Measurements from ENCODE around the gene TOPBP1.

Gene TOPBP1

GRCh38 chr3:133641254-133641653 is 20.5 kb downstream of the TOPBP1 start:
- H3K4me3 ChIP-seq (replicated peaks; ENCODE audit: low read depth, low read length) = no peak overlapping the region
- no peaks in the 10 kb centered on the region for H3K27me3 ChIP-seq (replicated peaks; ENCODE audit: control insufficient read depth, insufficient read depth, low read length)
- TF ChIP-seq, protein P1, sequence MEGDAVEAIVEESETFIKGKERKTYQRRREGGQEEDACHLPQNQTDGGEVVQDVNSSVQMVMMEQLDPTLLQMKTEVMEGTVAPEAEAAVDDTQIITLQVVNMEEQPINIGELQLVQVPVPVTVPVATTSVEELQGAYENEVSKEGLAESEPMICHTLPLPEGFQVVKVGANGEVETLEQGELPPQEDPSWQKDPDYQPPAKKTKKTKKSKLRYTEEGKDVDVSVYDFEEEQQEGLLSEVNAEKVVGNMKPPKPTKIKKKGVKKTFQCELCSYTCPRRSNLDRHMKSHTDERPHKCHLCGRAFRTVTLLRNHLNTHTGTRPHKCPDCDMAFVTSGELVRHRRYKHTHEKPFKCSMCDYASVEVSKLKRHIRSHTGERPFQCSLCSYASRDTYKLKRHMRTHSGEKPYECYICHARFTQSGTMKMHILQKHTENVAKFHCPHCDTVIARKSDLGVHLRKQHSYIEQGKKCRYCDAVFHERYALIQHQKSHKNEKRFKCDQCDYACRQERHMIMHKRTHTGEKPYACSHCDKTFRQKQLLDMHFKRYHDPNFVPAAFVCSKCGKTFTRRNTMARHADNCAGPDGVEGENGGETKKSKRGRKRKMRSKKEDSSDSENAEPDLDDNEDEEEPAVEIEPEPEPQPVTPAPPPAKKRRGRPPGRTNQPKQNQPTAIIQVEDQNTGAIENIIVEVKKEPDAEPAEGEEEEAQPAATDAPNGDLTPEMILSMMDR (IDR thresholded peaks at IDR 0.05; ENCODE audit: insufficient read depth, low read length, poor library complexity, severe bottlenecking) = no peak
- DNase-seq (ENCODE audit: extremely low read depth, insufficient read length) = no peak
- peaks cover 6% of the 10 kb centered on the region for H3K36me3 ChIP-seq (ENCODE audit: control insufficient read depth, insufficient read depth, low read length)

GRCh38 chr3:133633439-133633838 is 28.3 kb downstream of the TOPBP1 start:
- Histone ChIP-seq H3K4me3 (replicated peaks; ENCODE audit: low read depth, low read length) (no peak overlapping the region), H3K36me3 (ENCODE audit: control insufficient read depth, insufficient read depth, low read length) (peaks cover 11% of the 10 kb centered on the region), H3K27me3 (replicated peaks; ENCODE audit: control insufficient read depth, insufficient read depth, low read length) (no peaks in the 10 kb centered on the region)
- no peak for DNase-seq (ENCODE audit: extremely low read depth, insufficient read length)
- TF ChIP-seq, protein P1 (IDR thresholded peaks at IDR 0.05; ENCODE audit: insufficient read depth, low read length, poor library complexity, severe bottlenecking) = no peak

DNA sequence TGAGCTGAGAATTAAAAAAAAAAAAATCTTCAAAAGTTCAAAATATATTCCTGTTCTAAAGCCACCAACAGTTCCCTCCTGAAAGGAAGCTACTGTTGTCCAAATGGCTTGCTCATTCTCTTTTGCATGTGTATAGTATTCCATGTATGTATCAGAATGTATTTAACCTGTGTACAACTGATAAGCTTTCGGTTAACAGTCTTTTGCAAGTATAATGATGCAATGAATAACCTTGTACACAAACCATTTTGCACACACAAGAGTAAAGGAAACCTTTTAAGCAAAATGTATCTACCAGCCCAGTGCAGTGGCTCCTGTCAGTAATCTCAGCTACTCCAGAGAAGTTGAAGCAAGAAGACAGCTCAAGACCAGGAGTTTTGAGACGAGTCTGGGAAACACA is 32.6 kb downstream of the TOPBP1 start:
- DNase-seq (ENCODE audit: extremely low read depth, insufficient read length) = no peak
- Histone ChIP-seq H3K27me3 (replicated peaks; ENCODE audit: control insufficient read depth, insufficient read depth, low read length) (no peaks in the 10 kb centered on the region), H3K36me3 (ENCODE audit: control insufficient read depth, insufficient read depth, low read length) (peaks cover 7% of the 10 kb centered on the region; the same call in 1 of the 2 replicates), H3K4me3 (replicated peaks; ENCODE audit: low read depth, low read length) (no peak overlapping the region)
- TF ChIP-seq, protein P1 (IDR thresholded peaks at IDR 0.05; ENCODE audit: insufficient read depth, low read length, poor library complexity, severe bottlenecking) = no peak

DNA sequence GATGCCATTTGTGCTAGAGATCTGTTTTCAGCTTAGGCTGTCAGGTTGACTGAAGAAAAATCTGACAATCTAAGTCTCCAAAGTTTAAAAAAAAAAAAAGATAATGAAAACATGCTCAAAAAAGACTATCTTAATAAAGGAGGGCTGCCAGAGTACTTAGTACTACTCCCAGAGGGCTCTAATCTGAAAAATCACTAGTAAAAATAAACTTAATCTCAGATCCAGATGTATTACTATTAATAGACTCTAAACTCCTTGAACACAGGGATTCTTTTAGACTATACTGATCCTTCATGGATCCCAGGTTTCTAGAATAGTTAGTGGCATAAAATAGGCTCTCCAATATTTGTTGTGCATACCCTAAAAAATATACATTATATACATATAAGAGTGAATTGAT is 34.0 kb downstream of the TOPBP1 start:
- H3K27me3 ChIP-seq (replicated peaks; ENCODE audit: control insufficient read depth, insufficient read depth, low read length) = no peaks in the 10 kb centered on the region
- TF ChIP-seq, protein P1 (IDR thresholded peaks at IDR 0.05; ENCODE audit: insufficient read depth, low read length, poor library complexity, severe bottlenecking) = no peak
- no peak overlapping the region for H3K4me3 ChIP-seq (replicated peaks; ENCODE audit: low read depth, low read length)
- peaks cover 5% of the 10 kb centered on the region; the same call in 1 of the 2 replicates for H3K36me3 ChIP-seq (ENCODE audit: control insufficient read depth, insufficient read depth, low read length)
- DNase-seq (ENCODE audit: extremely low read depth, insufficient read length) = no peak

- peak; percentile 72 for DNase-seq (ENCODE audit: extremely low read depth, insufficient read length)
- Histone ChIP-seq H3K27me3 (replicated peaks; ENCODE audit: control insufficient read depth, insufficient read depth, low read length) (no peaks in the 10 kb centered on the region), H3K4me3 (replicated peaks; ENCODE audit: low read depth, low read length) (no peak overlapping the region), H3K36me3 (ENCODE audit: control insufficient read depth, insufficient read depth, low read length) (peaks cover 7% of the 10 kb centered on the region)
- TF ChIP-seq, protein P1 (IDR thresholded peaks at IDR 0.05; ENCODE audit: insufficient read depth, low read length, poor library complexity, severe bottlenecking) = no peak
Observed at GRCh38 chr3:133620066-133620784, 41.5 kb downstream of the TOPBP1 start.

Measured in GM06990 (cell line).